Bronchial epithelial cell (primary cell): ENCODE results near the gene ANGPT4. TPM values are rescaled to one million over a fixed set of nuclear protein-coding genes. Genes with fewer than 3 reads are reported as not detected.
"Not testable (repeated sequence)": the region's sequence is repeated elsewhere in the genome, so short reads cannot be mapped to it uniquely, and the experiment has no call there.

Source experiments
- DNase-seq: peaks from one replicate; pipeline ENCODE4 v3.0.0-alpha.2; 2010; ENCODE audit warnings: low read depth
- FAIRE-seq: peaks from 2 replicates; lab custom pipeline; 2011; peaks lifted over from hg19 to GRCh38; lab: Jason Lieb, UNC
- H3K27me3 ChIP-seq: 2 replicates; pipeline ENCODE4 v1.5.1; 2011; ENCODE audit warnings: low read length; ENCODE audit not compliant: control insufficient read depth, insufficient read depth
- H3K36me3 ChIP-seq: 2 replicates; pipeline ENCODE4 v1.5.1; 2011; ENCODE audit warnings: low read length; ENCODE audit not compliant: control insufficient read depth, insufficient read depth
- H3K4me3 ChIP-seq: 2 replicates; pipeline ENCODE4 v1.5.1; 2011; ENCODE audit warnings: mild to moderate bottlenecking, low read depth, low read length, control low read depth
- CTCF ChIP-seq: IDR thresholded peaks from 2 replicates; pipeline ENCODE4 v1.5.1; 2011; ENCODE audit warnings: mild to moderate bottlenecking, moderate library complexity, low read length, control low read depth, inconsistent platforms; ENCODE audit not compliant: insufficient read depth, severe bottlenecking
- total RNA-seq: library from RNA; depleted of rRNA; stranded (reverse); fragments of >200 nt; gene quantifications from 2 replicates; pipeline ENCODE4 v1.2.1, GENCODE V29; 2014

Gene ANGPT4
- total RNA-seq, 1 donor from 2014 or later, result not detected

- no peak for DNase-seq
- H3K4me3 ChIP-seq, result no peak overlapping the region
- no peak for TF ChIP-seq CTCF
- H3K36me3 ChIP-seq, result no peaks in the 10 kb centered on the region
- peaks cover 3% of the 10 kb centered on the region for H3K27me3 ChIP-seq
- no peak for FAIRE-seq
Measured at GRCh38 chr20:909641-910040, 6.5 kb downstream of the ANGPT4 start.

- Histone ChIP-seq H3K27me3 (no peaks in the 10 kb centered on the region), H3K4me3 (no peak overlapping the region), H3K36me3 (no peaks in the 10 kb centered on the region)
- DNase-seq (no peak), FAIRE-seq (no peak)
- no peak for TF ChIP-seq CTCF
Measured at GRCh38 chr20:906703-907270, 9.3 kb downstream of the ANGPT4 start.

- FAIRE-seq, result no peak
- H3K4me3 ChIP-seq, result no peak overlapping the region
- TF ChIP-seq CTCF, result no peak
- no peaks in the 10 kb centered on the region for H3K36me3 ChIP-seq
- DNase-seq, result peak; percentile 27
- H3K27me3 ChIP-seq, result no peaks in the 10 kb centered on the region
Measured at GRCh38 chr20:906001-906520, 10.1 kb downstream of the ANGPT4 start.

GRCh38 chr20:905396-905961 lies 10.7 kb downstream of the ANGPT4 start:
- Histone ChIP-seq H3K4me3 (no peak overlapping the region), H3K27me3 (no peaks in the 10 kb centered on the region), H3K36me3 (no peaks in the 10 kb centered on the region)
- TF ChIP-seq CTCF, result no peak
- DNase-seq, result no peak
- no peak for FAIRE-seq

- Histone ChIP-seq H3K27me3 (no peaks in the 10 kb centered on the region), H3K36me3 (no peaks in the 10 kb centered on the region), H3K4me3 (no peak overlapping the region)
- TF ChIP-seq CTCF, result no peak
- DNase-seq (no peak), FAIRE-seq (no peak)
Measured at GRCh38 chr20:904039-904545, 12.0 kb downstream of the ANGPT4 start.

- not testable (repeated sequence) for H3K27me3 ChIP-seq, H3K4me3 ChIP-seq, H3K36me3 ChIP-seq, DNase-seq, FAIRE-seq
Measured at GRCh38 chr20:897436-897835, 18.7 kb downstream of the ANGPT4 start.
